Prostate gland (tissue), 2 donors: ENCODE measurements around the gene TMEM19. TPM values are rescaled to one million over a fixed set of nuclear protein-coding genes. Genes with fewer than 3 reads are reported as not detected.

Source experiments
- DNase-seq: peaks from one replicate; pipeline ENCODE4 v3.0.0-alpha.2; 2019; ENCODE audit warnings: low spot score
- H3K27ac ChIP-seq, 2 donors: fragments of 200-600 bp; sonication (generic); 2 replicates each; pipeline ENCODE4 v1.5.1; 2017 to 2019
- H3K27me3 ChIP-seq: fragments of 200-600 bp; sonication (generic); replicated peaks from 2 replicates; pipeline ENCODE4 v1.5.1; 2019; ENCODE audit not compliant: insufficient read depth
- H3K36me3 ChIP-seq, 2 donors: fragments of 200-600 bp; sonication (generic); 1 replicate in 1 of 2; 2 replicates in 1 of 2; pipeline versions ENCODE4 v1.5.1 to v1.8.1; 2017 to 2019
- H3K4me1 ChIP-seq: fragments of 200-600 bp; sonication (generic); replicated peaks from 2 replicates; pipeline ENCODE4 v1.5.1; 2019
- H3K4me3 ChIP-seq, 2 donors: fragments of 200-600 bp; sonication (generic); 2 replicates each; pipeline ENCODE4 v1.5.1; 2017 to 2019
- H3K9me3 ChIP-seq: fragments of 200-600 bp; sonication (generic); 2 replicates; pipeline ENCODE4 v1.5.1; 2017
- POLR2A ChIP-seq: fragments of 450-650 bp; IDR thresholded peaks from one replicate; pipeline ENCODE4 v1.6.1; 2016; ENCODE audit warnings: antibody characterized with exemption, mild to moderate bottlenecking
- POLR2AphosphoS5 ChIP-seq: sonication (generic); formaldehyde crosslinking; IDR thresholded peaks from one replicate; pipeline ENCODE4 v1.6.1; 2017; ENCODE audit warnings: antibody characterized with exemption
- WGBS: methylation state at CpG from one replicate; pipeline ENCODE4 v1.1.5; 2018; 5-methylcytosine and 5-hydroxymethylcytosine counted together
- intact Hi-C: fragments of 100-400 bp; cut with DNase I; formaldehyde crosslinking; loops from one replicate; pipeline ENCODE4 v1.14.2; 2022
- total RNA-seq, 2 donors: library from RNA; depleted of rRNA; stranded (reverse); fragments of >200 nt; gene quantifications; one replicate each; pipeline ENCODE4 v1.1.0, GENCODE V29; 2016
- TF ChIP-seq, protein P1 (sequence below), 4 experiments: fragments of 200-600 bp in 2 of 4; fragments of 450-650 bp in 2 of 4; sonication (generic) in 2 of 4; IDR thresholded peaks; 1 replicate in 3 of 4; 2 replicates in 1 of 4; pipeline ENCODE4 v1.5.1; 2016 to 2019; ENCODE audit warnings: antibody characterized with exemption in 4 of 4, mild to moderate bottlenecking in 2 of 4, moderate library complexity in 2 of 4

Gene TMEM19
- total RNA-seq, 2 donors from 2014 or later, result 21.1 to 39.0 TPM

DNA sequence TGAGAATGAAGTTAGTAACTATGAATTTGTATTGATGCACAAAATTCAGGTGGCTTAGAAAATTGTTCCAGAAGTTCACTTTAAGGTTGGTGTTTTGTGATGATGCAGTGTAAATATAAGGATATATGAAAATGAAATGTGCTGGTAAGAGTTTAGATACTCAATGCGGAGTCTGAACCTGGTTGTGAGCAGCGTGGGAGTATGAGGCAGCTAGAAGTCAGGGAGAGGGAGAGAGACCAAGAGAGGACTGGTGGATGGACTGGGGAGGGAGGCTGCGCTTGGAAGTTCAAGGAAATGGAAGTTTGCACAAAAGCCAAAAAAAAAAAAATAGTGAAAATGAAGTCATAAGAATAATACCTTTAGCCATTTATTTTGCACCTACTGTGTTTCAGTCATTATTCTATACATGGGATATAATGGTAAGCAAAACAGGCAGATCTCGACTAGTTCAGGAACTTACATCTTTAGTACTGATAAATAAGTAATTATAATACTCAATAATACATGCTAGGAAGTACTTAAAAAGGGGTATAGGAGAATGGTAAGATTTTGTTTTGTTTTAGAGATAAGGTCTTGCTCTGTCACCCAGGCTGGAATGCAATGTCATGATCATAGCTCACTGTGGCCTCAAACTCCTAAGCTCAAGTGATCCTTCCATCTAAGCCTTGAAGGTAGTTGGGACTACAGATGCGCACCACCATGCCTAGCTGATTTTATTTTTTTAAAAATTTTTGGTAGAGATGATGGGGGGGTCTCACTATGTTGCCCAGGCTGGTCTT is 58.8 kb downstream of the TMEM19 start:
- H3K9me3 ChIP-seq, result no peaks in the 10 kb centered on the region
- 88% methylated on average over 5 of the region's 5 CpGs for WGBS
- no peak for DNase-seq
- intact Hi-C loops, result loop anchor here (5.0 kb wide), 1 partner anchor 327 kb away; no protein-coding TSS in a partner anchor
- TF ChIP-seq, protein P1, sequence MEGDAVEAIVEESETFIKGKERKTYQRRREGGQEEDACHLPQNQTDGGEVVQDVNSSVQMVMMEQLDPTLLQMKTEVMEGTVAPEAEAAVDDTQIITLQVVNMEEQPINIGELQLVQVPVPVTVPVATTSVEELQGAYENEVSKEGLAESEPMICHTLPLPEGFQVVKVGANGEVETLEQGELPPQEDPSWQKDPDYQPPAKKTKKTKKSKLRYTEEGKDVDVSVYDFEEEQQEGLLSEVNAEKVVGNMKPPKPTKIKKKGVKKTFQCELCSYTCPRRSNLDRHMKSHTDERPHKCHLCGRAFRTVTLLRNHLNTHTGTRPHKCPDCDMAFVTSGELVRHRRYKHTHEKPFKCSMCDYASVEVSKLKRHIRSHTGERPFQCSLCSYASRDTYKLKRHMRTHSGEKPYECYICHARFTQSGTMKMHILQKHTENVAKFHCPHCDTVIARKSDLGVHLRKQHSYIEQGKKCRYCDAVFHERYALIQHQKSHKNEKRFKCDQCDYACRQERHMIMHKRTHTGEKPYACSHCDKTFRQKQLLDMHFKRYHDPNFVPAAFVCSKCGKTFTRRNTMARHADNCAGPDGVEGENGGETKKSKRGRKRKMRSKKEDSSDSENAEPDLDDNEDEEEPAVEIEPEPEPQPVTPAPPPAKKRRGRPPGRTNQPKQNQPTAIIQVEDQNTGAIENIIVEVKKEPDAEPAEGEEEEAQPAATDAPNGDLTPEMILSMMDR (IDR thresholded peaks at IDR 0.05), result no peak
- no peak for TF ChIP-seq POLR2A
- no peak overlapping the region for H3K27ac ChIP-seq
- H3K36me3 ChIP-seq, result no peaks in the 10 kb centered on the region
- H3K27me3 ChIP-seq, result no peaks in the 10 kb centered on the region
- no peaks in the 10 kb centered on the region for H3K4me1 ChIP-seq
- no peak overlapping the region for H3K4me3 ChIP-seq

DNA sequence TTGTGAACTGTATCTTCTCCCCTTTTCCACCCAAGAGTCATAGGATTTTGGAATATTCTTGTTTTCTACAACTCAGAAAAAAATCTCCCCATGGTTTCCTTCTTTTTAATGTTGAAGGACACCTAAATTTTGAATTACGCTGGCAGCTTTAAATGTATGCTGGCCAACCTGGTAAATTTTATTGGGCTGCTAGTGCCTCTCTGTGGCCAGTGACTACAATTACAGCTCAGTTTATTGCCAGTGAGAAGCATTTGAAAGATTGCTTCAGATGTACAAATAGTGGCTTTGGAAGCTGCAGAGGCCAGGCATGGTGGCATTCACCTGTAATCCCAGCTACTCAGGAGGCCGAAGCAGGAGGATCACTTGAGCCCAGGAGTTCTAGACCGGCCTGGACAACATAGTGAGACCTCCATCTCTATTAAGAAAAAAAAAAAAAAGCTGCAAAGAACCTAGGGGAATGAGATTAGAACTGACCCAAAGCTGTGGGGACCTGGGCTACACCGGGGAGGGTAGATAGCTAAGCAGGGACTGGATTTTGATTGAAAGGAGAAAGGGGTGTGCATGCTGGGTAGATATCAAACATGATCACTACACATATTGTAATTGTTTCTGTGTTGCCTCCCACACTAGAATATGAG is 61.2 kb downstream of the TMEM19 start:
- intact Hi-C loops, result loop anchor here (5.0 kb wide), 1 partner anchor 330 kb away; no protein-coding TSS in a partner anchor
- no peaks in the 10 kb centered on the region for H3K27me3 ChIP-seq
- H3K36me3 ChIP-seq, result no peaks in the 10 kb centered on the region
- H3K27ac ChIP-seq, result no peak overlapping the region
- peak; percentile 33 for DNase-seq
- H3K4me3 ChIP-seq, result no peak overlapping the region
- H3K4me1 ChIP-seq, result no peaks in the 10 kb centered on the region
- TF ChIP-seq POLR2A (no peak), POLR2AphosphoS5 (peak; percentile 44)
- TF ChIP-seq, protein P1 (IDR thresholded peaks at IDR 0.05), result peak in 3 of 4 experiments; percentile 53 to 82 (median 80)
- whole genome bisulfite sequencing, result 23% methylated on average over 4 of the region's 4 CpGs
- no peaks in the 10 kb centered on the region for H3K9me3 ChIP-seq

DNA sequence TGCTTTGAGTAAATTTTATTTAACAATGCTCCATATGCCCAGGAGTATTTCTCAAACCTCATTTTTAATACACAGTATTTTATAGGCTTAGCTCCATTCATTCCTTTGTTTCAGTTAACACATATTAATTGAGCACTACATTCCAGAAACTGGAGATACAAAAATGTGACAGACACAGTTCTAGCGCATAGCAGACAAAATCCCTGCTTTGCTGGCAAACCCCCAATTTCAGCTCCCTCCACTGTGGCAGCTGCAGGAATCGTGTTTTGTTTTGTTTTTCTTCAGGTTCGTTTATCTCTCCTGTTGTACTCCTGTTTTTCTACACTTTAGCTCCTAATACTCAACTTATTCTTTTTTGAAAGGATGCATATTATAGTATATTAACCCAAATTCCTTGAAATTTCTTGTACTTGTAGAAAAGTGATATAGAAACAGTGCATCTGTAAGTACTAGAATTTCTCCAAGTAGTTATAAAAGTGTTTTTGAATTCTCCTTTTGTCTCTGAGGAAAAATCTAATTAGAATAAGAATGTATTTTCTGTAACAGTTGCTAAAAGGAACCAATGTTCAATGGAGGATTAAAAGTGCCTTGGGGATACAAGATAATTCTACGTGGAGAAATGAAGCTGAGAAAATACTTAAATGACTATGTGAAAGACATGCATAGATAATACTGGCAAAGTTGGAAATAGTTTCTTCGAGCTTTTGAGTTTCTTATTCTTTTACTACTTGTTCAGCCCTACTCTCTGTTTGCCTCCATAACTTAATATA is 62.4 kb downstream of the TMEM19 start:
- H3K27me3 ChIP-seq, result no peaks in the 10 kb centered on the region
- no peak for DNase-seq
- intact Hi-C loops, result loop anchor here (5.0 kb wide), 1 partner anchor 331 kb away; no protein-coding TSS in a partner anchor
- H3K9me3 ChIP-seq, result no peaks in the 10 kb centered on the region
- WGBS, result 58% methylated on average over 5 of the region's 5 CpGs
- no peak overlapping the region for H3K4me3 ChIP-seq
- no peak overlapping the region for H3K27ac ChIP-seq
- no peaks in the 10 kb centered on the region for H3K4me1 ChIP-seq
- no peaks in the 10 kb centered on the region for H3K36me3 ChIP-seq
- no peak for TF ChIP-seq POLR2AphosphoS5
- TF ChIP-seq, protein P1 (IDR thresholded peaks at IDR 0.05), result no peak
- no peak for TF ChIP-seq POLR2A

DNA sequence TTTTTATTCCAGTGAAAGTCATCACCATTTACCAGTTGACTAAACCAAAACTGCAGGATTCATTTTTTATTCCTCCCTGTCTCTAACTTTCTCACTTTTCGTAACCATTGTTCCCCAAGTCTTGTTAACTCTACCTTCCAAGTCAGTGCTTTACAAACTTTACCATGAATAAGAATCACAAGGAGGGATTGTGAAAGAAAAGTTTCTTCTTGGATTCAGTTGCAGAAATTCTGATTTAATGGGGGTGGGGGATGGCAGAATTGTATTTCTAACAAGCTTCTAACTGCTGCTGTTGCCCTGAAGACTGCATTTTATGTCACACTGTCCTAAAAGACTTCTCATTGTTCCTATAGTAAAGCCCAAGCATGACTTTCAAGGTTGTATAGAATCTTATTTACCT is 63.8 kb downstream of the TMEM19 start:
- intact Hi-C loops, result loop anchor here (5.0 kb wide), 2 partner anchors 62 to 332 kb away; partner anchors contain the start of gene TMEM19
- Histone ChIP-seq H3K27ac (no peak overlapping the region), H3K9me3 (no peaks in the 10 kb centered on the region), H3K27me3 (no peaks in the 10 kb centered on the region), H3K36me3 (no peaks in the 10 kb centered on the region), H3K4me3 (no peak overlapping the region), H3K4me1 (no peaks in the 10 kb centered on the region)
- TF ChIP-seq, protein P1 (IDR thresholded peaks at IDR 0.05), result no peak
- TF ChIP-seq POLR2AphosphoS5 (no peak), POLR2A (no peak)
- DNase-seq, result no peak
- 92% methylated on average over 1 of the region's 1 CpG for WGBS
